CD14-positive monocyte (primary cell): ENCODE measurements around the gene NDST1. TPM values are rescaled to one million over a fixed set of nuclear protein-coding genes. Genes with fewer than 3 reads are reported as not detected.

Source experiments
- DNase-seq, 3 donors: peaks; one replicate each; pipeline ENCODE4 v3.0.0-alpha.2; 2011 to 2022
- H2AFZ ChIP-seq: 2 replicates; pipeline ENCODE4 v1.6.0; 2012; ENCODE audit warnings: mild to moderate bottlenecking, low read depth, low read length, inconsistent platforms; ENCODE audit not compliant: insufficient read depth, poor library complexity, severe bottlenecking
- H3K27ac ChIP-seq, 2 donors: 1 replicate in 1 of 2; 2 replicates in 1 of 2; pipeline ENCODE4 v1.5.1; 2012 to 2013; ENCODE audit warnings: low read length in 2 of 2, control low read depth in 1 of 2, inconsistent platforms in 1 of 2, low read depth in 1 of 2, mild to moderate bottlenecking in 1 of 2
- H3K27me3 ChIP-seq, 2 donors: one replicate each; pipeline versions ENCODE4 v1.6.0 to v1.6.1; 2011 to 2013; ENCODE audit warnings: low read length in 2 of 2; ENCODE audit not compliant: control insufficient read depth in 2 of 2, insufficient read depth in 2 of 2
- H3K36me3 ChIP-seq, 2 donors: replicated peaks in 1 of 2; 1 replicate in 1 of 2; 2 replicates in 1 of 2; pipeline versions ENCODE4 v1.5.1 to v1.6.1; 2012 to 2013; ENCODE audit warnings: low read length in 2 of 2, control low read depth in 1 of 2, inconsistent platforms in 1 of 2, mild to moderate bottlenecking in 1 of 2; ENCODE audit not compliant: insufficient read depth in 2 of 2, control insufficient read depth in 1 of 2
- H3K4me1 ChIP-seq, 2 donors: 1 replicate in 1 of 2; 2 replicates in 1 of 2; pipeline versions ENCODE4 v1.5.1 to v1.6.1; 2012 to 2013; ENCODE audit warnings: low read length in 2 of 2, control low read depth in 1 of 2, inconsistent platforms in 1 of 2, mild to moderate bottlenecking in 1 of 2, moderate library complexity in 1 of 2; ENCODE audit not compliant: insufficient read depth in 2 of 2, control insufficient read depth in 1 of 2
- H3K4me2 ChIP-seq: replicated peaks from 2 replicates; pipeline ENCODE3; 2012; ENCODE audit warnings: low read length, moderate library complexity, mild to moderate bottlenecking; ENCODE audit not compliant: poor library complexity, severe bottlenecking; ENCODE audit errors: extremely low read depth
- H3K4me3 ChIP-seq, 3 experiments: fragments of 200-600 bp in 1 of 3; sonication (generic) in 1 of 3; replicated peaks in 1 of 3; 1 replicate in 2 of 3; 2 replicates in 1 of 3; pipeline ENCODE4 v1.5.1; 2011 to 2013; ENCODE audit warnings: low read length in 3 of 3, mild to moderate bottlenecking in 3 of 3, control low read depth in 2 of 3, low read depth in 2 of 3, inconsistent platforms in 1 of 3, moderate library complexity in 1 of 3
- H3K79me2 ChIP-seq: 2 replicates; pipeline ENCODE4 v1.6.0; 2012; ENCODE audit warnings: mild to moderate bottlenecking, control low read depth, inconsistent platforms, low read length, moderate library complexity; ENCODE audit not compliant: insufficient read depth
- H3K9ac ChIP-seq: 2 replicates; pipeline ENCODE4 v1.6.0; 2017; ENCODE audit warnings: low read length, mild to moderate bottlenecking; ENCODE audit not compliant: insufficient read depth, poor library complexity, severe bottlenecking
- H3K9me3 ChIP-seq, 2 donors: replicated peaks in 1 of 2; 1 replicate in 1 of 2; 2 replicates in 1 of 2; pipeline versions ENCODE4 v1.5.1 to v1.6.1; 2012 to 2013; ENCODE audit warnings: low read length in 2 of 2, control low read depth in 1 of 2; ENCODE audit not compliant: control insufficient read depth in 1 of 2, insufficient read depth in 1 of 2
- H4K20me1 ChIP-seq: 2 replicates; pipeline ENCODE4 v1.6.0; 2012; ENCODE audit warnings: mild to moderate bottlenecking, low read length, control low read depth, moderate library complexity; ENCODE audit not compliant: insufficient read depth
- H3K27ac Mint-ChIP-seq, 7 donors: one replicate each; pipeline ENCODE4 v1.8.0; 2020; ENCODE audit warnings: mild to moderate bottlenecking in 7 of 7, mixed read lengths in 7 of 7, moderate library complexity in 6 of 7, inconsistent platforms in 2 of 7
- H3K27me3 Mint-ChIP-seq, 3 donors: one replicate each; pipeline ENCODE4 v1.8.0; 2021 to 2022; ENCODE audit warnings: low read depth in 3 of 3, mild to moderate bottlenecking in 3 of 3, mixed read lengths in 3 of 3, moderate library complexity in 3 of 3, inconsistent platforms in 1 of 3
- H3K36me3 Mint-ChIP-seq, 2 donors: one replicate each; pipeline ENCODE4 v1.8.0; 2020; ENCODE audit warnings: mixed read lengths in 2 of 2, inconsistent platforms in 1 of 2, mild to moderate bottlenecking in 1 of 2
- H3K4me1 Mint-ChIP-seq: one replicate; pipeline ENCODE4 v1.8.0; 2020; ENCODE audit warnings: mild to moderate bottlenecking, mixed read lengths
- H3K4me3 Mint-ChIP-seq, 2 donors: one replicate each; pipeline ENCODE4 v1.8.0; 2020; ENCODE audit warnings: mild to moderate bottlenecking in 2 of 2, mixed read lengths in 2 of 2, moderate library complexity in 1 of 2
- H3K9me3 Mint-ChIP-seq, 7 donors: one replicate each; pipeline ENCODE4 v1.8.0; 2020 to 2022; ENCODE audit warnings: mixed read lengths in 7 of 7, mild to moderate bottlenecking in 6 of 7, moderate library complexity in 6 of 7, inconsistent platforms in 2 of 7
- CTCF ChIP-seq: fragments of 200-600 bp; IDR thresholded peaks from one replicate; pipeline ENCODE4 v1.8.0; 2022; ENCODE audit warnings: antibody characterized with exemption, mild to moderate bottlenecking
- WGBS: methylation state at CpG from one replicate; pipeline ENCODE4 v1.1.5; 2013; ENCODE audit warnings: missing lambda C conversion rate; ENCODE audit not compliant: insufficient coverage; 5-methylcytosine and 5-hydroxymethylcytosine counted together
- intact Hi-C, 2 donors: fragments of 100-400 bp; cut with micrococcal nuclease; formaldehyde crosslinking; loops; one replicate each; pipeline versions ENCODE4 v1.15.0 to v1.15.1; 2023
- polyA plus RNA-seq, 3 donors: library from polyadenylated mRNA; depleted of rRNA in 1 of 3; unstranded in 2 of 3; stranded (reverse) in 1 of 3; fragments of 300-500 nt in 2 of 3; fragments of >200 nt in 1 of 3; fragmentation: Illumina TruSeq in 2 of 3; gene quantifications; 1 replicate in 2 of 3; 2 replicates in 1 of 3; pipeline ENCODE4 v1.2.3, GENCODE V29; 2012 to 2021

The NDST1 gene
- polyA plus RNA-seq, 3 donors = 7.0 to 18.9 (median 7.5) TPM

DNA sequence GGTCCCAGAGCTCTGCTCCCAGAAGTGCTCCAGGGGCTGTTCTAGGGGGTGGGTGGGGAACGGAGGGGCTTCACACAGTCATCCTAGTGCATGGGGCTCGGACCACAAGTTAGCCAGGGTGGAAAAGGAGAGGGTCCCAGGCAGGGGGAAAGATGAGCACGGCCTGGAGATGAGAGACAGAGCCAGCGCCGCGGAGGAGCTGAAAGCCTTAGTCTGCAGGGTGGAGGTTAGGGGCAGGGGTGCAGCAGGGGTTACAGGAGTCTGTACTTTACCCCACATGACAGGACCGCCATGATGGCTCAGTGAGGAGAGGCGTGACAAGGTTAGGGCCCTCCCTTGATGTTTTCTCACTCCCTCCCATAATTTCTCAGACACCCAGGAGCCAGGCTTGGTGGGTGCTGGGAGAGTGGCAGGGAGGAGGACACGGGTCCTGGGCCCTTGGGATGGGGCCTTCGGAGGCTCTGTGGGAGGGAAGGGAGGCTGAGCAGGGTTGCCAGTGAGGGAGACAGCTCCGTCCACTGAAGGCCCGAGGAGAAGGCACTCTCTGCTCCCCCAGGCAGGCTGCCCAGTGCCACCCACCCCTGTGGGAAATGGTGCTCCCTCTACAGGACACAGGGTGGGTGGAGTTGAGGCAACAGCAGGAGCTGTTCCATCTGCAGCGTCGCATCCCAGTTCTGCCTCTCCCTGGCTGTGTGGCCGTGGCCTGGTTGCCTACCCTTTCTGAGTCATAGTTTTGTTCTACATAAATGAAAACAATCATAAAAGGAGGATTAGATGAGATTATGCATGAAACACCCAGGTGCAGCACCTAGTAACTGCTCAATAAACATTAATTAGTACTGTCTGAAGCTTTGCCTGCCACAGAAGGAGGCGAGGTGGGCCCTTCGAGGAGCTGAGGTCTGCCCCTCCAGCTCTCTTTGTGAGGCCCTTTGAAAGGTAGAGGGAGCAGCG is 66.2 kb downstream of the NDST1 start:
- Histone ChIP-seq H3K9me3 (no peaks in the 10 kb centered on the region), H4K20me1 (no peaks in the 10 kb centered on the region), H3K4me1 (no peaks in the 10 kb centered on the region), H3K27ac (no peak overlapping the region), H3K9ac (no peak overlapping the region), H2AFZ (no peak overlapping the region), H3K36me3 (no peaks in the 10 kb centered on the region), H3K4me2 (no peak overlapping the region), H3K4me3 (no peak overlapping the region), H3K27me3 (no peaks in the 10 kb centered on the region), H3K79me2 (no peaks in the 10 kb centered on the region)
- TF ChIP-seq CTCF = no peak
- WGBS = 92% methylated on average over 10 of the region's 18 CpGs
- no peak for DNase-seq
- Mint-ChIP-seq H3K4me3 (no peak overlapping the region), H3K9me3 (peaks cover 0 to 3% (median 0%) of the 10 kb centered on the region in 7 donors), H3K36me3 (no peaks in the 10 kb centered on the region), H3K27me3 (peaks cover 0 to 2% (median 1%) of the 10 kb centered on the region in 3 donors), H3K27ac (no peak overlapping the region), H3K4me1 (peaks cover 2% of the 10 kb centered on the region)
- intact Hi-C loops = no loop called here

GRCh38 chr5:150574818-150575547 is 67.1 kb downstream of the NDST1 start:
- no peaks in the 10 kb centered on the region for H3K79me2 ChIP-seq
- H3K27ac ChIP-seq = no peak overlapping the region
- H3K4me1 ChIP-seq = no peaks in the 10 kb centered on the region
- no peak overlapping the region for H3K27ac Mint-ChIP-seq
- no peaks in the 10 kb centered on the region for H3K36me3 Mint-ChIP-seq
- H3K4me3 Mint-ChIP-seq = no peak overlapping the region
- no peaks in the 10 kb centered on the region for H3K27me3 ChIP-seq
- no peak overlapping the region for H3K4me2 ChIP-seq
- H3K4me1 Mint-ChIP-seq = no peaks in the 10 kb centered on the region
- TF ChIP-seq CTCF = no peak
- peaks cover 0 to 3% (median 0%) of the 10 kb centered on the region in 7 donors for H3K9me3 Mint-ChIP-seq
- H3K9ac ChIP-seq = no peak overlapping the region
- H4K20me1 ChIP-seq = no peaks in the 10 kb centered on the region
- no peaks in the 10 kb centered on the region for H3K9me3 ChIP-seq
- no peak overlapping the region for H3K4me3 ChIP-seq
- H3K27me3 Mint-ChIP-seq = peaks cover 0 to 3% (median 1%) of the 10 kb centered on the region in 3 donors
- no peaks in the 10 kb centered on the region for H3K36me3 ChIP-seq
- no peak for DNase-seq
- intact Hi-C loops = no loop called here
- WGBS = 93% methylated on average over 8 of the region's 15 CpGs
- H2AFZ ChIP-seq = no peak overlapping the region
